IPS-11a (cell line): ENCODE measurements around the gene SIGLEC5.
A peak's percentile ranks its signal among the peaks of the same experiment; 100 is the strongest.

Source experiments
- H3K4me3 ChIP-seq: one replicate; pipeline ENCODE4 v1.5.1; 2013; ENCODE audit warnings: low read depth, low read length, control low read depth

SIGLEC5 gene

GRCh38 chr19:51590441-51590840 is 39.8 kb downstream of the SIGLEC5 start:
- H3K4me3 ChIP-seq = no peak overlapping the region

GRCh38 chr19:51589511-51589910 is 40.7 kb downstream of the SIGLEC5 start:
- H3K4me3 ChIP-seq = no peak overlapping the region

- H3K4me3 ChIP-seq = no peak overlapping the region
These were observed 42.7 kb downstream of the SIGLEC5 start for GRCh38 chr19:51587264-51588191.

DNA sequence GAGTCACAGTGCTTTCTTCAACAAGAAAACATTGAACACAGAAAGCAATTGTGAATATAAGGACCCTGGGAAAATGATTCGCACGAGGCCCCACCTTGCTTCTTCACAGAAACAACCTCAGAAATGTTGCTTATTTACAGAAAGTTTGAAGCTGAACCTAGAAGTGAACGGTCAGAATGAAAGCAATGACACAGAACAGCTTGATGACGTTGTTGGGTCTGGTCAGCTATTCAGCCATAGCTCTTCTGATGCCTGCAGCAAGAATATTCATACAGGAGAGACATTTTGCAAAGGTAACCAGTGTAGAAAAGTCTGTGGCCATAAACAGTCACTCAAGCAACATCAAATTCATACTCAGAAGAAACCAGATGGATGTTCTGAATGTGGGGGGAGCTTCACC is 43.4 kb downstream of the SIGLEC5 start:
- H3K4me3 ChIP-seq = no peak overlapping the region

DNA sequence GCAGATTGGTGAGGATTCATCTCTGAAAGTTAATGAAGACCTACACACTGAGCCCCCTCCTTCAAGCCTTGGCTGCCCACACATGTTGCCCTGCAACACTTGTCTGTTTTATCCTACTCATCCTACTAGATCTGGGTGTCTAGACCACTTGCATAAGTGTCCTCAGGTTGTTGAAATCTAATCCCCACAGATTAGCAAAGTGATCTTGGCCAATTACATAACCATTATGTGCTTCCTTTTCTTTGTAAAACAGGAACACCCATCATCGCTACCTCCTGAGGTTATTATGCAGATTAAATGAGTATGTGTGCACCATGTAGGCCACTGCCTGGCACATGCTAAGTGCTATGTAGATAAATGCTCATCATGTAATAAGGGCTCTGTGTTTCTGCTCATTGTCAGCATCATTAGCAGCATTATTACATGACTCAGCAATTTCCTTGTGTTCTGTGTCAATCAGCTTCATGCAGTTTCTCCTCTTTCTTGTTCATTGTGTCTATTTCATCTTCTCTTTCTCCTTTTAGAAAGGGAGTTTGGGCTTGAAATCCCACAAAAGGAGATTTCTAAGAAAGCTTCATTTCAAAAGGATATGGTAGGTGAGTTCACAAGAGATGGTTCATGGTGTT is 44.0 kb downstream of the SIGLEC5 start:
- H3K4me3 ChIP-seq = no peak overlapping the region

GRCh38 chr19:51576850-51577249 is 53.4 kb downstream of the SIGLEC5 start:
- H3K4me3 ChIP-seq = no peak overlapping the region

DNA sequence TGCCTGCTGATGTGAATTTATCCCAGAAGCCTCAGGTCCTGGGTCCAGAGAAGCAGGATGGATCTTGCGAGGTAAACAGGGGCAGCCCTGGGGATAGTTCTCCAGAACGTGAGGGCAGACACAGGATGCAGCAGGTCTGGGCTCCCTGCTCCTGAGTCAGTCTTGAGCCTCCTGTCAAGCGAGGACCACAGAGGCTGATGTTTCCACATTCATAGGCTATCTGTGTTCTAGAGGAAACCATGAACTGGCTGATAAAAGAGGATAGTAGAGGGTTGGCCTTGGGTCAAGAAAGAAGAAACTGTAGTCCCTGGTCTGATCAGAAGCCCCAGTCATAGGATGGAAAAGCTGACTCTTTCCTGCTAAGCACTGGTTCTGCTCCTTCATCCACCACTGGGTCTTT is 56.9 kb downstream of the SIGLEC5 start:
- no peak overlapping the region for H3K4me3 ChIP-seq

DNA sequence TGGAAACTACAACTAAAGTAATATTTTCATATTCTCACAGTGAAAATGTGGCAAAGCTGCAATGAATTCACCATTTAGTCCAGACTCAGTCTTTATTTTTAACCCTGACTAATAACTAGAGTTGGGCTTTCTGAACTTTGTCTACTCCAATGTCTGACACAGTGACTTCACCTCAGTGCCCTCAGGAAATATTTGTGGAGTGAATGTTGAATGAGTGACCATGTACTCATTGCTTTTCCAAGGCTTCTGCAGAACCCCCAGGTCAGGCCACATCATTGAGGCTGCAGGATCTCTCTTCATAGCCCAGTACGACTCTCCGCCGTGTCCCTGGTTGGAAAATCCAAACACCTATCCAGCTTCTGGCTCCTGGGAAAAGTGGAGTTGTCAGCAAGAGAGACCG is 57.3 kb downstream of the SIGLEC5 start:
- H3K4me3 ChIP-seq = no peak overlapping the region

- H3K4me3 ChIP-seq = no peak overlapping the region
These were observed 57.8 kb downstream of the SIGLEC5 start for GRCh38 chr19:51572410-51572809.

DNA sequence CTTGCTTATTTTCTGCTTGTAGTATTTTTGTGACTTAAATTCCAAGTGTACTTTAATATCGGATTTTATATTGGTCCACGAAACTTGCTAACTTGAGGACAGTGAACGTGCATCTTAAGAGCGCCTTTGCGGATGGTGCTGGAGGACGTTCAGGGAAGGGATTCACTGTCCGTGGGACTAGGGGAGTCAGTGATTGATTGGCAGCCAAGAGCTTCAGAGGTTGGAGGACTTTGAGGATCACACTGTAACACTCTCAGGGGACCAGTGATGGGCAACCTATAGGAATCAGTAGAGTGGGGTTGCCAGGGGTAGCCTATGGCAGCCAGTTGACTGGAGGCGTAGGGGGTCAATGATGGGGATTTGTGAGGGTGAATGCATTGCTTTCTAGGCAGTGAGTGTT is 58.6 kb downstream of the SIGLEC5 start:
- H3K4me3 ChIP-seq = peak overlapping the region; percentile 45

- H3K4me3 ChIP-seq = peak within 1 kb of the TSS; percentile 45
These were observed 59.1 kb downstream of the SIGLEC5 start, which contains the start of gene ZNF175 for GRCh38 chr19:51570962-51571575. ZNF175 (plus strand) TSS chr19:51571283; CDS start chr19:51573330, 2,047 bp downstream.

- no peak overlapping the region for H3K4me3 ChIP-seq
These were observed 61.7 kb downstream of the SIGLEC5 start for GRCh38 chr19:51568456-51568855.

GRCh38 chr19:51567583-51567982 is 62.6 kb downstream of the SIGLEC5 start:
- no peak overlapping the region for H3K4me3 ChIP-seq

- no peak overlapping the region for H3K4me3 ChIP-seq
These were observed 63.6 kb downstream of the SIGLEC5 start for GRCh38 chr19:51566489-51567100.

DNA sequence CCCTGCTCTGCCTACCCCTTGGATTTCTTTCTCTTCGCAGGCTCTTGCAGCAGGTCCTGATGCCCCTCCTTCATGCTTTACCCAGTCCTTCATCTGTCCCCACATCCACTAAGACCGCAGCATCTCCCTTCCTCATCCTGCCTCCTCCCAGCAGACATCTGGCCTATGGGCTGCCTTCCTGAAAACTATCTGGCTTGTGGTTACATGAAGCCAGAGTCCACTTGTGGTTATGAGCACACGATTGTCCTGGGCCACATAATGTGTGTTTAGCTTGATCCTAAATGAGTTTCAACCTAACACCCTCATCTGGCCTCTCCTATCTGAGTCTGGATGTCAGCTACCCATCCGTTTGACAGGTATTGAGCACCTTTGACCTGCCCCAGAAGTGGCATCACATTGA is 64.6 kb downstream of the SIGLEC5 start:
- no peak overlapping the region for H3K4me3 ChIP-seq

DNA sequence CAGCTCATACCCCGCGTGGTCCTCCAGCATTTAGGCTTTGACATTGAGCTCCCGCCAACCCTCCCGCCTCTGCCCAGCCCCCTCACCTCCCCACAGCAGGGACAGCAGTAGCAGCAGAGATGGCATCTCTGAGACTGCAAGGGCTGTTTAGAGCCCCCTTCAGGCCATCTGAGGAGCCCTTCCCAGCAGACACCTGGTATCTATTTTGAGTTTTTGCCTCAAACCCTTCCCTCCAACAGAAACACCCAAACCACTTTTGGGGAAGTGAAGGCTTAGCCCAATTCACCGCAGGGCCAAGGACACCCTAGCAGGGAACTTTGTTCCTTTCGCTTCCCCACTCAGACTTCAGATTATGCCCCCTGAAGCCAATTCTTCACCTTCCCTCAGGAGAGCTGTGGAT is 65.4 kb downstream of the SIGLEC5 start:
- no peak overlapping the region for H3K4me3 ChIP-seq
